Measurements from ENCODE around the gene CASZ1. TPM values are rescaled to one million over a fixed set of nuclear protein-coding genes. Genes with fewer than 3 reads are reported as not detected.
A peak's percentile ranks its signal among the peaks of the same experiment; 100 is the strongest.

Gene CASZ1
- total and polyA plus RNA-seq, 12 donors: 19.5 to 79.8 (median 64.7) TPM

DNA sequence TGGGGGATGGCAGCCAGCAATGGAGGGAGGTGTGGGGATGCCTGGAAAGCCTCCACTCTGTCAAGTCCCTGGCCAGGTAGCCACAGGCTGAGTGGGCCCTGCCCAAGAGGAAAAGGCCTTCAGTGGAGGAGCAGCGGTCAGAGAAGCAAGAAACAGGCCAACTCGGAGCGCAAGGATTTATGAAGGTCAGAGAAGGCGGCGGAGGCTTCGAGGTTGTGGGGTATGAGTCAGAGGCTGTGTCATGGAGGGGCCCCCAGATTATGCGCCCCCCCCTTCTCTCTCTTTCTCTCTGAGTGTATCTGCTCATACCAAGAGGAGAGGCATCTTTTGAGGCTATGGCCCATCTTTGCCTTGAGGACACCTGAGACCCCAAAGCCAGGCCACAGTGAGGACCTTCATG is 99.5 kb downstream of the CASZ1 start:
- Histone ChIP-seq H3K27ac (peak overlapping the region in 6 of 10 donors; percentile 10 to 92 (median 65)), H3K27me3 (peaks cover 0 to 3% (median 0%) of the 10 kb centered on the region in 7 donors), H3K36me3 (no peaks in the 10 kb centered on the region), H3K4me1 (peaks cover 12 to 58% (median 28%) of the 10 kb centered on the region in 9 donors), H3K4me3 (no peak overlapping the region), H3K9me3 (no peaks in the 10 kb centered on the region)
- peak in 1 of 8 donors; percentile 1 for ATAC-seq
- TF ChIP-seq CTCF (IDR thresholded peaks at IDR 0.05): no peak
- DNase-seq: no peak
- 73 to 83% methylated on average over 7 of the region's 7 CpGs for WGBS, 2 donors
- intact Hi-C loops (cut with DNase I): loop anchor here in 5 of 10 donors (10.0 kb wide), 5 partner anchors 88 to 632 kb away; partner anchors contain the start of gene CASZ1 (in 1 of the 5)

- H3K4me3 ChIP-seq: peak overlapping the region; percentile 21 to 62 (median 56)
- H3K9me3 ChIP-seq: no peaks in the 10 kb centered on the region
- DNase-seq (peak; percentile 90 to 91), ATAC-seq (peak; percentile 23 to 92 (median 77))
- H3K27me3 ChIP-seq: peaks cover 0 to 3% (median 0%) of the 10 kb centered on the region in 7 donors
- WGBS, 2 donors: 3% methylated on average over 52 to 122 of the region's 126 CpGs
- no peak for TF ChIP-seq CTCF (IDR thresholded peaks at IDR 0.05)
- intact Hi-C loops (cut with DNase I): loop anchor here in 8 of 10 donors (5.0 to 10.0 kb wide), 9 partner anchors 72 to 630 kb away; partner anchors contain the start of gene CASZ1 (in 1 of the 8)
- peak overlapping the region; percentile 75 to 92 (median 88) for H3K27ac ChIP-seq
- no peaks in the 10 kb centered on the region for H3K36me3 ChIP-seq
- peaks cover 16 to 66% (median 46%) of the 10 kb centered on the region in 9 donors for H3K4me1 ChIP-seq
Measured at GRCh38 chr1:10694633-10695627, 101.5 kb downstream of the CASZ1 start.

- H3K9me3 ChIP-seq: no peaks in the 10 kb centered on the region
- DNase-seq (no peak), ATAC-seq (peak in 4 of 8 donors; percentile 1 to 32 (median 14))
- intact Hi-C loops (cut with DNase I): loop anchor here in 8 of 10 donors (5.0 to 10.0 kb wide), 9 partner anchors 73 to 629 kb away; partner anchors contain the start of gene CASZ1 (in 1 of the 8)
- H3K27ac ChIP-seq: peak overlapping the region; percentile 60 to 94 (median 88)
- peaks cover 23 to 69% (median 53%) of the 10 kb centered on the region in 9 donors for H3K4me1 ChIP-seq
- no peak for TF ChIP-seq CTCF (IDR thresholded peaks at IDR 0.05)
- peaks cover 0 to 3% (median 0%) of the 10 kb centered on the region in 7 donors for H3K27me3 ChIP-seq
- H3K36me3 ChIP-seq: no peaks in the 10 kb centered on the region
- peak overlapping the region in 9 of 10 donors; percentile 62 to 91 (median 78) for H3K4me3 ChIP-seq
- 0 to 1% methylated on average over 25 to 46 of the region's 46 CpGs for WGBS, 2 donors
Measured at GRCh38 chr1:10694274-10694632, 102.2 kb downstream of the CASZ1 start.
